Stimulated activated naive CD4-positive, alpha-beta T cell (primary cell): Measurements from ENCODE around the gene EML6.
A peak's percentile ranks its signal among the peaks of the same experiment; 100 is the strongest.

Source experiments
- DNase-seq, 6 experiments: peaks; one replicate each; lab custom pipeline; 2025; lab: John Stamatoyannopoulos, UW

The EML6 gene

DNA sequence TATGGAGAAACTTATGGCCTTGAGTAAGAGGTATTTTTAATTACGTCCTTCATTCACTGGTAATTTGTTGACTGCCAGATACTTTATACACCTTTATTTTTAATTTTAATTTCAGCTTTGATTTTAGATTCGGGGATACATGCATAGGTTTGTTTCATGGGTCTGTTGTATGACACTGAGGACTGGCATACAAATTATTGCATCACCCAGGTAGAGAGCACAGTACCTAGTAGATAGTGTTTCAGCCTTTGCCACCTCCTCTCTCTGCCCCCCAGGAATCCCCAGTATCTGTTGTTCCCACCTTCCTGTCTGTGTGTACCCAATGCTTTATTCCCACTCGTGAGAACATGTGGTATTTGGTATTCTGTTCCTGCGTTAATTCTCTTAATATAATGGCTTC, 188.8 kb downstream of the EML6 start:
- no peak for DNase-seq

DNA sequence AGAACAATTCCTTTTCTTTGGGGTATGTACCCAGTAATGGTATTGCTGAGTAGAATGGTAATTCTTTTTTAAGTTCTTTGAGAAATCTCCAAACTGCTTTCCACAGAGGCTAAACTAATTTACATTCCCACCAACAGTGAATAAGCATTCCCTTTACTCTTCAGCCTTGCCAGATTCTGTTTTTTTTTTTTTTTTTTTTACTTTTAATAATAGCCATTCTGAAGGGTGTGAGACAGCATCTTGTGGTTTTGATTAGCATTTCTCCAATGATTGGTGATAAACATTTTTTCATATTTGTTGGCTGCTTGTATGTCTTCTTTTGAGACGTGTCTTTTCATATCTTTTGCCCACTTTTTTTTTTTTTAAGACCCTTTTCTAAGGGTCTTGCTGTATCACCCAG, 189.4 kb downstream of the EML6 start:
- DNase-seq = no peak

DNA sequence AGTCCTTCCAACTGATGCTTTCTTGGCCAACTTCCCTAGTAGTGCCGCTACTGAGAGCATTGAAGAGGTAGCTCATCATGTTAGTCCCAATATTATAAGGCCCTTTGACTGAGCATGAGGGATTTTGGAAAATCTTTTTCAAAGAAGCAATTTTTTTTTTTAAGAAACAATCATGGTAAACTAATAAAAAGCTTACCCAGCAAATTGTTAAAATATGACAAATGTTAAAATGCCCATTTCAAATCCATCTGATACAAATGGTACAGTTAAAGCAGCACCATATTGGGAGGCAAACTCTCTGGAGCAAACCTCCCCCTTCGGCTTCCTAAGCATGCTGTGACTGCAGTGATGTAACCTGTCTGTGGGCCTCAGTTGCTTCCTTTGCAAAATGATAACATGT, 191.2 kb downstream of the EML6 start:
- no peak for DNase-seq

DNA sequence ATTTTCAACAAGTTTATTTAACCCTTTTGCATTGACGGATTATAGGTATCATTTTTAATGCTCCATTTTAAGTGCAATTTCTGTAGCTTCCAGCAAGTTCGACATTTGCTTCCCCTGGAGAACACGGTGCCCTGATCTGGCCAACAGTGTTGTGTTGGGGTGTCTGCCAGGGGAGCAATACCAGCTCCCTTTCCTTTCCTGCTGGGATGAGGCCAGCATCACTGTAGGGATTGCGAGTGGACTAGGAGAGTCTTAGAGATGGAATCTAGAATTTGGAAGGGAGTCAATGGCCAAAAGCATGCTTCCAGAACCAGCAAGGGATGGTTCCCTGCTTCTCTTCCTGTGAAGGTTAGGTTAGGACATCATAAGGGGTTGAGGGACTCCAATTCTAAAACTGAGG, 191.6 kb downstream of the EML6 start:
- DNase-seq = no peak

DNA sequence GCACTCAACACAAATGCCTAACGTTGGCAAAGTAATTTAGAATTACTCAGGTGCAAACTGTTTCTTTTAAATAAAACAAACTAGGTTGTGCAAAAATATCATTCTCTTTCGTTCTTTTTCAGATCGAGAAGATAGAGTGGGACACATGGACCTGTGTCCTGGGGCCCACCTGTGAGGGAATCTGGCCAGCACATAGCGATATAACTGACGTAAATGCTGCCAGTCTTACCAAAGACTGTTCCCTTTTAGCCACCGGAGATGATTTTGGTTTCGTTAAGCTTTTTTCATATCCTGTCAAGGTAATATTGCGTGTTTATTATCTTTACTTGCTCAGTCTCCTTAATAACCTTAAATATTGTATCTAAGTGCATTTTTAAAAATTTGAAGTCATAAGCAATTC, 193.2 kb downstream of the EML6 start:
- DNase-seq = no peak

DNA sequence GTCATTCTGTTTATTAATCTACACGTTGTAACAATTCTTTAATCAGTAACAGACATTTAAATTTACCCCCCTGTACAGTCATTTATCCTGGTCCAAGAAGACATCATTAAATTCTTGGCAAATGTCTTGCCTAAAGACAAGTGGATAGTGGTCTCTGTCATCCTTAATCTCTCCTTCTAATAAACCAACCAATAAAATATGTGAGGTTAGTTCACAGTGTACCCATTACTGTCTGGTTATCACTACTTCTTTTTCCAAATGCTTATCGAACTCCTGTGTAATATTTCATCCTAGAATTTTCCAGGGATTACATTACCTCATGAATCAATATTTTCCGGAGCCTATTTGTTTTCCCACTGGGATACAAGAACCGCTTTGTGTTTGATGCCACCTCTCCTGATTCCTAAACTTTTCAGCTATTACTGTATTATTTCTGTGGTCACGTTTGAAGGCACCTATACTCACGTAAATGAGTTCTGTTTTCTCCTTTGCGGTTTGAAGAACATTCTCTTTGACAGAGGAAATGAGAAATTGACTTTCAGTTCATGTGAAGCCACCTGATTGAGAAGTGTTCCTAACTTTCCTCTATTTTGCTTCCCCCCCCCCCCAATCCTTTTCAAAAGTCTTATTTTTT, 195.3 kb downstream of the EML6 start:
- no peak for DNase-seq

DNA sequence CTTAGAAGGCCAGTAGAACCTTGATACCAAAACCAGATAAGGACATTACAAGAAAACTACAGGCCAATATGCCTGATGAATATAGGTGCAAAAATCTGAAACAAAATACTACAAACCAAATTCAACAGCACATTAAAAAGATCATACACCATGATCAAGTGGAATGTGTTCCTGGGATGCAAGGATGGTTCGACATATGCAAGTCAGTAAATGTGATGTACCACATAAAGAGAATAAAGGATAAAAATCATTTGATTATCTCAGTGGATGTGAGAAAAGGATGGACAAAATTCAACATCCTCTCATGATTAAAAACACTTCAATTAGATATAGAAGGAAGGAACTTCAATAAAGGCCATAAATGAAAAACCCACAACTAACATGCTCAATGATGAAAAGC, 197.2 kb downstream of the EML6 start:
- no peak for DNase-seq

DNA sequence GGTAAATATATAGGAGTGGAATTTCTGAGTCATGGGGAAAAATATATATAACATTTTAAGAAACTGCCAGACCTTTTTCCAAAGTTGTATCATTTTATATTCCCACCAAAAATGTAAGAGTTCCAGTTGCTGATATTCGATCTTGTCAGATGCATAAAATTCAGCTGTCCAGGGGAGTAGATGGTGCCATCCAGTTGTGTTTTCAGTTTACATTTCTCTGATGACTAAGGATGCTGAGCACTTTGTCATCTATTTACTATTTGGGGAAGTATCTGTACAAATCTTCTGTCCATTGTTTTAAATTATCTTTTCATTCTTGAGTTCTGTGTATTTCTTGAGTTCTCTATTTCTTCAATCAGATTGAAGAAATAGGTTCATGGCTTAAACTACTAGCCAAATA, 200.7 kb downstream of the EML6 start:
- no peak for DNase-seq

DNA sequence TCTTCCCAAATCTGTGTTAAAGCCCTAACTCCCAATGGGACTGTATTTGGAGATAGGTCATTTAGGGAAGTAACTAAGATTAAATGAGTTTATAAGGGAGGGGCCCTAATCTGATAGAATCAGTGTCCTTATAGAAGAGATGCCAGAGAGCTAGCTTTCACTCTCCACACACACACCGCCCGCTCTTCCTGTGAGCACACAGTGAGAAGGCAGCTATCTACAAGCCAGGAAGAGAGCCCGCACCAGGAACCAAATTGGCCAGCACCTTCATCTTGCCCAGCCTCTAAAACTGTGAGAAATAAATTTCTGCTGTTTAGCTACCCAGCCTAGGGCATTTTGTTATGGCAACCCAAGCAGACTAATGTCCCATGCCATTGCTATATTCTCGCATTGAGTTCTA, 201.6 kb downstream of the EML6 start:
- DNase-seq = no peak

DNA sequence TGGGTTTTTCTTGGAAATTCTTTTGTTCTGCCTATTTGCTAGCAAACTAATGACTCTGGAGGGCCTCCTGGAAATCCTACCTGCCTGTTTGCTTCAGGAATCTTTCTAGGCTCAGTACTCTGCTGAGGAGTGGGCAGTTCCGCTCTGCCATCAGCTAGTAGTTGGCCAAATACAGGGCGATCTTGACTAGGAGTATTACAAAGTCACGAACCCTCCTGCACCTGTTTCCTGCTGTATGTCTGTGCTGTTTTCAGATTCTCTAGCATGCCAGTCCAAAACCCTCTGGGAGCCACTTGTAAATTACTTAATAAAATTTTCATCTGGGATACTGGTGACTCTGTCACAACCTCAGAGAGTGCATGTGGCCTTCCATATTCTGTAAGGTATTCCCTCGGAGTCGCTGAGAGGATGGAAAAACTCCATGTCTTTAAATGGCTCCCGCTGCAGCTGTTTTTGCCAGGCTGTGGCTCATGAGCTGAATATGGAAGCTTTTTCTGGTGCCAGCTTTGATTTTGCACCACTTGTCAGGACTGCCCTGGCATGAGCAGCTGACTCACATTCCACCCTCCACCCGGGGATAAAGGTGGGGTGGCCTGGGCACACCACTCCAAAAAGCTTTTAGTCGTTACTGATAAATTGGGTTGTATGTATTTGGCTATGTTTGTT, 203.8 kb downstream of the EML6 start:
- DNase-seq = no peak

DNA sequence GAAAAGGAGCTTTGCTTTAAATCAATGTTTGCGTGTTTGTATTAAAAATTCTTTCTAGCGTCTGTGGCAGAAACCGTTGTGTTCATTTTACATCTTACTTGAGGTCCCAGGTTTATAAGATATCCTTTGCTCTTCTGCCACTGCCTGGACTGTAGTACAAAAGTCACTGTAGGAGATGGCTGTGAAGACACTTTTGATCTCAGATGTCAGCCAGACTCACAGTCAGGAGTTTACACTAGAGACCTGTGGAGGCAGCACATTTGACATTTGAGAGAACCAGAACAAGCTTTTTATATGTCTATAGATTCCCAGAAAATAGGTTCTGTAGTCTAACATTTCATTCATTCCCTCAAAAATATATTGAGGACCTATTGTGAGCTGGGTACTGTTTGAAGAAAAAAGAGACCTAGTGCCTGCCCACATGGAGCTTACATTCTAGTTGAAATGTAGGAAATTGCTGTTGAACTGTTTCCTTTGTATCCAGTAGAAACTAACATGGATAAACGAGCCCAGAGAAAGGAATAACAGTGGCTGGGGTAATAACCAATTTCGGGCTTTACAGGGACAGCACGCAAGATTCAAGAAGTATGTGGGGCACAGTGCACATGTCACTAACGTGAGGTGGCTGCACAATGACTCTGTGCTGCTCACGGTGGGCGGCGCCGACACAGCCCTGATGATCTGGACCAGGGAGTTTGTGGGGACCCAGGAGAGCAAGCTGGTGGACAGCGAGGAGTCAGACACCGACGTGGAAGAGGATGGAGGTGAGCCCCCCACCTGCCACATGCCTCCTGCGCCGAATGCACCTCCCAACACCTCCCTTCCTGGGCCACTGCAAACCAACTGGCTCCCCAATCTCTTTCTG, 204.5 kb downstream of the EML6 start:
- DNase-seq = no peak

DNA sequence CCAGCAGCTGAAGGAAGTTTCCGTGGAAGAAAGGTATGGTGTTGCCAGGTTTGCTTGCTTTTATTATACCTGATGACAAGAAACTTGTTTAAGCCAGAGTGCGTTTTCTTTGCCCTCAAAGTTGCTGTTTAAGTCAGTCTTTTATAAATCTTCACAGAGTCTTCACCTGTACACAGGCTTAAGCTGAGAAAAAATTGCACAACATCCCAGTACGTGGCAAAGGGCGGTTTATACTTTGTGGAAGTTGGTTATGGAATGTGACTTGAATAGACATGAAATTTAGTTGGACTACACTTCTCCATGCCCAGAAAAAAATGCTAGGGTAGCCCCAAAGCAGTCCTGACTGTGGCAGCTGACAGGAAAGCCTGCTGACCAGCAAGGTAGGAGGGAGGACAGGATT, 205.3 kb downstream of the EML6 start:
- no peak for DNase-seq

DNA sequence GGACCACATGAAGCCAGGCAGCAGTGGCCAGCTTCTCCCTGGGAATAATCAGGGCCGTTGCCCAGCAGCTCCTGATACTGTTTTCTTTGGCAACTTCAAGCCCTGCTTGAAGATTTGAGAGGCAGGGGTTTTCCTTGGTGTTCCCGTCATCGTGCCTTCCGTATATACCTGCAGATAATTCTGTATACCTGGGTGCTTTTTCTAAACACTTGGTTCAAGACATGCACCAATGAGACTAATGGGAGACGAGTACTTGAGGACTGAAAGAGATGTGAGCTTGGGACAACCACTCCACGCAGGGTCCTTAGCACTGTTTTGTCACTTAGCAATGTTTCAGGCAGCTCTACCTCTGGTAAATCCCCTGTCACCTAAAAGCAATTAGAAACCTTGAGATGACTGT, 208.0 kb downstream of the EML6 start:
- no peak for DNase-seq

DNA sequence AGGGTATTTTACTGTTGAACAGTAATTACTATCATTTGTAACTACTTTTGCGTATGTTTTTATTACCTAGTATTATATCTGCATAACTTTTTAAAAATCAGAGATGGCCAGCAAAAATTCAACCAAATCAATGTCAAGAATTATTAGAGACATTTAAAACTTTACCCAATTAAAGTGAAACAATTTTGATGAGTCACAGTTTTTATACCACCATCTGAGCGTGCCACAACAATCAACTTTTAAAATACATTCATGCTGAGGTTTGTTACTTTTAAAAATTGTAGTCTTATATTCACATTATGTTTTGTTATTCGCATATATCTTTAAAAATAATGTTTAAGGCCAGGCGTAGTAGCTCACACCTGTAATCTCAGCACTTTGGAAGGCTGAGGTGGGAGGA, 211.9 kb downstream of the EML6 start:
- no peak for DNase-seq

DNA sequence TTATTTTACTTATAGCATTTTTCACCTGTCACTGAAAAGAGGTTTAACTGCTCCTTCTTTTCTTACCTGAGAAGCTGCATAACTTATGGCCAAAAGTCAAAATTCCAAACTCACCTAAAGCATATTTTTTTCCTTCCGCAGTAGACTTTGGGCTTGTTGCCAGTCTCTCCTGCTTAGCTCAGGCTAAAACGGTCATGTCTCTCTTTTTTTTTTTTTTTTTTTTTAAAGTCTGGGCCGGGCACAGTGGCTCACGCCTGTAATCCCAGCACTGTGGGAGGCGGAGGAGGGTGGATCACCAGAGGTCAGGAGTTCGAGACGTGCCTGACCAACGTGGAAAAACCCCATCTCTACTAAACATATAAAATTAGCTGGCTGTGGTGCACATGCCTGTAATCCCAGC, 213.3 kb downstream of the EML6 start:
- no peak for DNase-seq

DNA sequence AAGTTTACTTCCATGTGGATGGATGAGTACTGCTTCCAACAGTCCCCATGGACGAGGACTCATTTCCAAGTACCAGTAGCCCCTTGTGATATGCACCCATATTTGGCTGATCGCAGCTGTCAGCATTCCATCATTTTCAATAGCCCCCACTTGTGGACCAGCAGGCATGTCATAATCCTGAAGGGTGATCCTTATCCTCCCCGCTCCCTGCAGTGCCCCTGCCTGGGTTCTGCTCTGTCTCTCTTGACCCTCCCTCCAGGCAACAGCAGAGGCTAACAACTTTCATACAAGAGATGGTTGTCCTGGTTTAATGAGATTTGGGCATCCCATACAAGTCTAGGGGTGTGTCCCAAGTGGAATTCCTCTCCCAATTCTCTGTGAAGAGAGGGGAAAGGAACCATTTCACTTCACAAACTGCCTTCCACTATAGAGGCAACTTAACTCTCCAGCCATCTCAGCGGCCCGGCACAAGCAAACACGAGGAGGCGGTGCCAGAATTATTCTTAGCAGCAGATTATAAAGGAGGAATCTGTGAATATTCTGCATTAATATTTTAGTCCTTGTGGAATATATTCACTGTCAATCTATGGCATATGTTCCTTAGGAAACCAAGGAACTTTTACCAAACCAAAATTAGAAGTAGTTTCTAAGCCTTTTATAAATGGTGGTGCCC, 216.1 kb downstream of the EML6 start:
- no peak for DNase-seq

DNA sequence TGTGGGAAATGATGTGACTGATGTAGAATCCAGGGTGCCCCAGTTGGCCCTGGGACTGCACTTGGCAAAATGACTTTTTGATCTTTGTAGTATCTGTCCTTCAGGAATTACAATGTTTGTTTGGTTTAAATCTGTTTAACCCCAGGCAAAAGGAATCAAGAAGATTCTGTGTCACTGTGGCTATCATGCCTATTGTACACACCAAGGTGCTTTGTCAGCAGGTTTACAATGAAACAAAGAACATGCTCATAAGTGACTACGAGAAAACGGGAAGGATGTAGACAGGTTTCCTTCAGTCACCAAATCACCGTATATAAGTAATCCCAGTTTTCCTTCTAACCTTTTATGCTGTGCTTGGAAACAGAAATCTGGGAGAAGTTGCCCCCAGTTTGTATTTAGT, 217.3 kb downstream of the EML6 start:
- no peak for DNase-seq

DNA sequence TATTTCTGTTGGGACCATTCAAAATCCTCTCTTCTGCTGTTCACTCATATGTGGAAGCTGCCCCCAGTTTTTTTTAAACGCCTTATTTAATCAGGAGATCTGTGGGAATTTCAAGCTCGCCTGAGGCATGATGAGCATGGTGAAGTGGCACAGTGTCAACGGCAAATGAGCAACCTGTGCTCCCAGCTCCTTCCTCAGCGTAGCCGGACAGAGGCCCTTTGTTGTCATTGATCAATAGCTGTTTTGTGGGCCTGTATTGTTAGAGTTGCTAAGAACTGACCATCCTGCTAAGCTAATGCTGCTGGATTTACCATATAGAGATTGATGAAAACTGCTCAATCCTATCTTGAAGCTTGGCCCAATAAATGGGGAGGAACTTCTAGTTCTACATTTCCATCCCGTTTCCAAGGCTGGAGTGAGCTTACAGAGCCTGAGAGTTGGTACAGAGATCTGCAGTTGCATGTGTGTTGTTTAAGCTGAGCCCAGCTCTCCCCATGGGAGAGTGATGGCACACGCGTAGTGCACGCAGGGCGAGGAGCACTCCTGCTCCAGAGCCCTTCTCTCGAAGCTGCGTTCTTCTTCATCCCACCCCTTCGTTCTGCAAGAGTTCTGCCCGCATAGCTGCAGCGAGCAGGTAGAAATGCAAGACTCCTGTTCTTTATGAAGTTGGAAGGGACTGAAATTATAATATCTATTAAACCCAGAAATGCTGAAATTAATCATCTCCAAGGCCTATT, 218.0 kb downstream of the EML6 start:
- no peak for DNase-seq

DNA sequence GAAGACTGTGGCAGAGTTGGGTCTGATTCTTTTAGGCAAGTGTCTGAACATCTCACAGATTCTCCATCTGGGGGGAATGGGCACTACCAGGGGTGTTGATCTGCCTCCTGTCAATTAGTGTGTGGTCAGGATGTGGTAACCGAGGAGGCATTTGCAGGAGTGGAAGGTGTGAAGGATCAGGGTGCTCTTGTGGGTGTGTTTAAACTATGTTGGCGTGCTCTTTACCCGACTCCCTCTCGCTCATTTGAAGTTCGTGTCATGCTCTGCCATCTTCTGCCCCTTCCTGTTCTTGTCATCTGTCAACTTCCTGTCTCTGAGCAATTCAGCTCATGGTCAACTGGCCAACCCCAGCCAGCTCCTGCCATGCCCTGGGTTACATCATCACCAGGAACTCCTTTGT, 218.9 kb downstream of the EML6 start:
- peak in 2 of 6 experiments; percentile 20 to 22 for DNase-seq

DNA sequence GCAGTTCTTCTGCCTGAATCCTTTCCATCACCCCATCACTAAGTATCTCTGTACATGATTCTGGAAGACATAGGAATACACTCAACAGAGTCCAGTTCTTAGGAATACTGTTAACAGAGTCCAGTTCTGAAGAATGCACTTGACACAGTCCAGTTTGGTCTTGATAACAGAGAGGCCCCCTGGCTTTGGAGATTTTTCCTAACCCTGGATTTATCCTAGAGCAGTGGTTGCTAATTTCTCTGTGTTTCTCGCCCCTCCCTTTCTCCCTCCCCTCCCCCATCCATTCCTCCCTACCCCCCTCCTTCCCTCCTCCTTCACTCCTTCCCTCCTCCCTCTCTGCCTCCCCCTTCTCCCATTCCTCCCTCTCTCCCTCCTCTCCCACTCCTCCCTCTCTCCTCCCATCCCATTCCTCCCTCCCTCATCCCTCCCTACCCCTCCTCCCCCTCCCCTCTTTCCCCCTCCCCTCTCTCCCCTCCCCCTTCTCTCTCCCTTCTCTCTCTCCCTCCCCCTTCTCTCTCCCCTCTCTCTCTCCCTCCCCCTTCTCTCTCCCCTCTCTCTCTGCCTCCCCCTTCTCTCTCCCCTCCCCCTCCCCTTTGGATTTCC, 221.4 kb downstream of the EML6 start:
- no peak for DNase-seq

DNA sequence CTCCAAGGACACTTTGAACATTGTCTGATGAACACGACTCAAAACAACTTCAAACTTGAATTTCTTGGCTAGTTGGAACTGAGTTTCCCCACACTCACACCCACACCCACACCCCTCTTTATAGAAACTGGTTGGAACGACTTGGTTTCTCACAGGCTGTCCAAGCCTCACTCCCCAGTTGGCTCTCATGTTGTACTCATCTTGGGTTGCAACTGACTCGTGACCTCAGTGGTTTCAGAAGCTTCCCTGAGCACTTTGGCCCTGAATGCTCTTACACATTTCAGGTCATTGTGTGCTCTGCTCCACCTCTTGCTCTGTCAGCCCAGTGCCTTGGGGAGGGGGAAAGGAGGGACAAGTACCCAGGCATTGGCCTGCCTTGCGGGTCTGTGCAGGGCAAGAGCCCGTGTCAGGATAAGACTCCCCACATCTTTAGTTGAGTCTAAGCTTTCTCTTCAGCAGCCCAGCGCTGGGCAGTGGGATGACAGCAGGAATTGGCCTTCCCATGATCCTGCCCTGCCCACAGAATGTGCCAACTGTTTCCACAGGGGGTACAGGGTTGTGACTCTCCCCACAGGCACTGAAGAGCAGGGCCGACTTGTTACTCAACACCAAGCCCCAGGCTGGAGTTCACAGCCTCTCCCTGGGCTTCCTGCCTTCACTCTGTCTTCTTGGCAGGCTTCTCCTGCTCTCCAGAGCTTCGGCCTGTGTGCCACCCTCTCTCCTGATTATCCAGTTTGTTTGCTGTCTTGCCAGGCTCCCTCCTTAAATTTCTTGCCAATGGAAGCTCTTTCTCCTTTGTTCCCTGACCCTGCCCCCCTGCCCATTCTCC, 222.1 kb downstream of the EML6 start:
- DNase-seq = no peak
